Stromal cell of bone marrow (primary cell): ENCODE results near the gene TIAM1.

Experiments used
- DNase-seq: peaks from one replicate; pipeline ENCODE4 v3.0.0-alpha.2; 2012; ENCODE audit warnings: low read depth

TIAM1 gene

GRCh38 chr21:31173881-31174555 is 170.0 kb downstream of the TIAM1 start:
- DNase-seq: no peak

GRCh38 chr21:31172328-31172727 is 171.7 kb downstream of the TIAM1 start:
- no peak for DNase-seq

- no peak for DNase-seq
These were observed 179.1 kb downstream of the TIAM1 start for GRCh38 chr21:31164713-31165694.

DNA sequence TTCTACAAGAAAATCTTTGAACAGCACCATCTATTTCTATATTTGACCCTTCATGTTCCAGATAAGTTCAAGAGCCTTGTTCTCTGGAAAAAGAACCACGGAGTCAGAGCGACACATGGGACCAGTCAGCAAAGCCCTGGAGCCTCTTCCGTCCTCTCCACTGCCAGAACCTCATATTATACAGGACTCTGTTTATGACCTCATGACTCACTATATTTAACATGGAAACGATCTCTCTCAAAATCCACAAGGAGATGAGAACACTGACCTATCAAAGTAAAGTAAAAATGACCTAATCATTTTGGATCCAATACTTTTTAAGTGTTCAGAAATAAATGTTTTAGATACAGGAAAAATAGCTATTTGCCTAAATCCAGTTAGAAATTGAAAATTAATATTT is 181.2 kb downstream of the TIAM1 start:
- DNase-seq: peak; percentile 74

DNA sequence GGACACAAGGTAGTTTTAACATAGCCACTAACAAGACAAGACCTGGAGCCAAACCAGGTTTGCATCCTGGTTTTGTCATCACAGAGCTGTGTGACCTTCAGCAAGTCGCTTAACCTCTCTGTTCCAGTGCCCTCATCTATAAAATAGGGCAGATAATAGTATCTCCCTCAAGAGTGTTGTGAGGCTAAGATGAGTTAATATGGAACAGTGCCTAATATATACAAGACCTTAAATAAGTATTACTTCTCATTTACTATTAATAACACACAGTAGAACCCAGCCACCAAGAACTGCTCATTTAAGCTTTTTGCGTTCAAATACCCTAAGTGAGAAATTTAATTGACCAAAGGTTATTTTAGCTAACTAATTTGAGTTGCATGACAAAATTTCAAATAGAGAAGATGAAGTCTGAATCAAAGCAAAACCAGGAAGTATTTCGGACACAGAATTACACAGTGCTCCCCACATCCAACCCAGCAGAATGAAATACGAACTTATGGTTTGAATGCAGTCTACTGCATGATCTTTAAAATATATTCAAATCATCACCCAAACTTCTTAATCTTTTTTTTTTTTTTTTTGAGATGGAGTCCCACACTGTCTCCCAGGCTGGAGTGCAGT is 181.9 kb downstream of the TIAM1 start:
- no peak for DNase-seq

- no peak for DNase-seq
These were observed 182.9 kb downstream of the TIAM1 start for GRCh38 chr21:31161157-31161556.

DNA sequence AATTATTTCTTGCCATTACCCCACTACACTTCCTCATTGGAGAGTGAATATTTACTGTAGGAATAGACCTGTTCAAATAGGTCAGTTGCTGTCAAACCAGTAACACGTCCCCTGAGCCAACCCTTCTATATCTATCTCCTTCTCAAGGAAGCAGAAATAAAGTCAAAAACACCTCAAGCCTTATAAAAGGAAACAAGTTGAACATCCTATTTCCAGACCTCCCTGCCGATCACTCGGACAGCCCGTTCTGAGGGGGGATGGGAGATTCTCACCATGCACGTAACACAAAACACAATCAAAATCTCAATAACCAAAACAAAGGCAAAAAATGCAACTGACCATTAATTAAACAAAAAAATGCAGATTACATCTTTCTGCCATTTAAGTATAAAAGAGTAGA is 184.3 kb downstream of the TIAM1 start:
- no peak for DNase-seq

DNA sequence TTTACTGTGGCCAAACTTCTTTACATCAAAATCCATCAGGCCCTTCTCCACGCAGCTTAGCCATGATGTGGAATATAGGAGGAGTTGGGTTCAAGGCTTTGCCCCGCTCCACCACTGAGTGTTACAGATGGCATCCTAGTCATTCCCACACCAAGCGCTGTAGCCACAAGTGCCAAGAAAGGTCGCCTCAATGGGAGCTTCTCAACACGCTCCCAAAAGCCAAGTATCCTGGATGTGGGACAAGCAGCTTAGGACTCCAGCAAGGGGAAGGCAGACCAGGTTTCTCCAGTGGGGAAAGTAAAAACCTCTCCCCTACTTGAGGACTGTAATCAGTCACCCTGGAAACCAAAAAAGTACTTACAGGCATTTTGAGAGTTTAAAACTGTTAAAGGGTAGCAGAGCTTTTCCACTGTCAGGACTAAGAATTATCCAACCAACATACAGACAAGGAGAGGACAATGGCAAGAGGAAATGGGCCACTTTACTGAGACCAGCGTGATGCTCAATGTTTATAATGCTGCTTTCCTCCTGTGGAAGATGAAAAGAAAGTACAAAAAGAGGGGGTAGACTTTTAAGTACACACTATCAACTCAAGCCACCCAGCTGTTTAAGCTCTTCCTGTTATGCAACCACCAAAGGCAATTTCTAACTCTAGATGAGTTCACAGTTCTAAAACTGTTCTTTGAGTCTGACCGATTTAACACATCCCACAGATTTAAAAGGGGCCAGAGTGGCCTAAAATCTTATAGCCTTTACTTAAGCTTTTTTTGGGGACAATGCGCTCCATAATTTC is 185.1 kb downstream of the TIAM1 start:
- no peak for DNase-seq

GRCh38 chr21:31157756-31158155 is 186.3 kb downstream of the TIAM1 start:
- DNase-seq: no peak

DNA sequence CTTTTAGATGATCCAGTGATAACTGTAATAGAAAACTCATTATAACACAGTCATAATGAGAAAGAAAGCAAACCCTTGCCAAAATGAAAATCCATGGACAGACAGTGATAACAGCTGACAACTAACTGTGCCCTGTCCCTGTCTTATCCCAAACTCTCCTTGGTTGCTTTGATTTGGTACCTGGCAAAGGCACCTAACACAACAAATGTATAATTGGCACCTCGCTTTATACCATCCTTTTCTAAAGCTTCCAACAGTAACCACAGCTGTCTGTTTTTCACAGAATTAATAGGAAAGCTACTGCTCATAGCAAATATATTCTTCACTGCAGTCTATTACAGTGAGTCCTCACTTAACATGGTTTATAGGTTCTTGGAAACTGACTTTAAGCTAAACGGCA is 187.4 kb downstream of the TIAM1 start:
- DNase-seq: no peak

- DNase-seq: no peak
These were observed 187.9 kb downstream of the TIAM1 start for GRCh38 chr21:31156169-31156568.

DNA sequence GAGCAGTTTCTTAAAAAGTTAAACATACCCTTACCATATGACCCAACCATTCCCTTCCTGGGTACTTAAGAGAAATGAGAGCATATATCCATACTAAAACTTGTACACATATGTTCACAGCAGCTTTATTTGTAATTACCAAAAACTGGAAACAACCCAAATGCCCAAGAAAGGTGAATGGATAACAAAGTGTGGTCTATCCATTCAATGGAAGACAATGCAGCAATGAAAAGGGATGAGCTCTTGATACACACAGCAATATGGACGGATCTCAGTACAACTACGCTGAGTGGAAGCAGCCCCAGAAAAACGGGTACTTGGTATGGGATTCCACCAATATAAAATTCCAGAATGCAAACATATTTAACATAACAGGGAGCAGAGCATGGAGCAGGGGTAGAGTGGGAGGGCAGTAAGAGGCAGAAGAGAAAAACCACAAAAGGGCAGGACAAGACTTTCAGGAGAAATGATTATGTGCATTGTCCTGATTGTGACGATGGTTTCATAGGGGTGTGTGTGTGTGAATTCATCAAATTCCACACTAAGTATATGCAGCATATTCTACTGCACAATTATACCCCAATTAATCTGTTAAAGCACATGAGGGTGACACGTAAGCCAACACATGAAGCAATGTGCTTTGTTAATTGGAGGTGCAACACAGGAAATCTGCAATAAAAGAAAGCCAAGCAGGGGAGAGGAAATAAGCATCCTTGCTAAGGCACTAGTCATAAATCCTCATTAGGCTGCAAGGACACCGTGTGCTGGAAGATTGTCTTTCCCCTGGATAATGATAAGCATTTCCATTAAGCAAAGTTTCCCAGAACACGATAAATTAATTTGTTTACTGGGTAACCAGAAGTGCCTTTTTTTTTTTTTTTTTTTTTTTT is 192.7 kb downstream of the TIAM1 start:
- DNase-seq: no peak

- no peak for DNase-seq
These were observed 198.8 kb downstream of the TIAM1 start for GRCh38 chr21:31145274-31145673.

DNA sequence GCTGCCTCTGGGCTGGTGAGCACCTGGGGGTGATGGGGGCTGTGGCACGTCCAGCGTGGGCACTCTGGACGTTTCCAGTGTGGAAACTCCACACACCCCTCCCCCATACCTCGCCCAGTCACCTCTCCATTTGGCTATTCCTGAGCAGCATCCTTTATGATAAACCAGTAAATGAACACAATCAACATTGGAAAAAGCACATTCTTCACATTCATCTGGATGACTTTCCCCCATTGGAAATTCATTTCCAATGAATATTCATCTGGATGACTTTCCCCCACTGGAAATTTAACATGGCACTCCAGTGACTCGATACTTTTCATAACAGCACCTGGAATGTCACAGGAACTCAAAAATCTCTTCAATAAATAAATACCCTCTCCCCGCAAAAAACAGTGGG is 201.0 kb downstream of the TIAM1 start:
- no peak for DNase-seq

DNA sequence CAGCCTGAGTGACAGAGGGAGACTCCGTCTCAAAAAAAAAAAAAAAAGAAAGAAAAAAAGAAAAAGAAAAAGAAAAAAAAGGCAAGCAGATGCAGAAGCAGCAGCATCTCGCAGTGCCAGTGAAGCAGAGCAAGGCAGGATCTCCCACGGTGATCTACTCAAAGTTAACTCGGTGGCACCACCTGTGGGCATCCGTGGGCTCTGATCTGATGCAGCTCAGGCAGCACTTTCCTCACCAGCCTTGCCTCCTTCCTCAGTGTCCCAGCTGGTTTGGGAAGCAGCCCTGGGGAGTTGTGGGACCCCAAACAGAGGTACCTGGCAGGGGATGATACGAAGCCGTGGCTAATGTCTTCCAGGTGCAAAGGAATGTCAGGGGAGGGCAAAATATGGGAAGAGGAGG is 201.5 kb downstream of the TIAM1 start:
- DNase-seq: no peak

- no peak for DNase-seq
These were observed 202.6 kb downstream of the TIAM1 start for GRCh38 chr21:31141389-31142000.

DNA sequence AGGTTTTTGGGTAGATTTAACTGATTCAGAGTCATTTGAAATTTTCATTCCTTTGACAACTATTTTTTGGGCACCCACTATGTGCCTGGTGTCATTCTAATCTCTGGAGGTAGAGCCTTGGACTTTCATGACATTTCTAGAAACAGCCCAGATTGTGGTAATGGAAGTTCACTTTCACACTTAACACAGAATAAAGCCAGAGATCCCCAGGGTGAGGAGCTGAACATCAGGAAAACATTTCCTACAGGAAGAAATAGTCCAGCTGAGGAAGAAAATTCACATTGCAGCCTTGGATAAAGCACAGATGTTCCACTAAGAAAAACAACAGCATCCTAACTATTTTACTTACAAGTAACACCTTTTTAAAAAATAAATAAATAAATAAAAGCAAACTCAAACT is 203.4 kb downstream of the TIAM1 start:
- DNase-seq: no peak

GRCh38 chr21:31140025-31140424 is 204.0 kb downstream of the TIAM1 start:
- DNase-seq: no peak

- no peak for DNase-seq
These were observed 206.1 kb downstream of the TIAM1 start for GRCh38 chr21:31137960-31138359.

GRCh38 chr21:31136891-31137290 is 207.2 kb downstream of the TIAM1 start:
- peak; percentile 52 for DNase-seq
